ENCODE results near the gene PROCA1. TPM values are rescaled to one million over a fixed set of nuclear protein-coding genes. Genes with fewer than 3 reads are reported as not detected.

The PROCA1 gene
- total and polyA plus RNA-seq, 2 of the 8 experiments (the other 6 are each of a cell fraction or from before 2014, with no cell fraction given): 21.2 to 26.3 TPM

DNA sequence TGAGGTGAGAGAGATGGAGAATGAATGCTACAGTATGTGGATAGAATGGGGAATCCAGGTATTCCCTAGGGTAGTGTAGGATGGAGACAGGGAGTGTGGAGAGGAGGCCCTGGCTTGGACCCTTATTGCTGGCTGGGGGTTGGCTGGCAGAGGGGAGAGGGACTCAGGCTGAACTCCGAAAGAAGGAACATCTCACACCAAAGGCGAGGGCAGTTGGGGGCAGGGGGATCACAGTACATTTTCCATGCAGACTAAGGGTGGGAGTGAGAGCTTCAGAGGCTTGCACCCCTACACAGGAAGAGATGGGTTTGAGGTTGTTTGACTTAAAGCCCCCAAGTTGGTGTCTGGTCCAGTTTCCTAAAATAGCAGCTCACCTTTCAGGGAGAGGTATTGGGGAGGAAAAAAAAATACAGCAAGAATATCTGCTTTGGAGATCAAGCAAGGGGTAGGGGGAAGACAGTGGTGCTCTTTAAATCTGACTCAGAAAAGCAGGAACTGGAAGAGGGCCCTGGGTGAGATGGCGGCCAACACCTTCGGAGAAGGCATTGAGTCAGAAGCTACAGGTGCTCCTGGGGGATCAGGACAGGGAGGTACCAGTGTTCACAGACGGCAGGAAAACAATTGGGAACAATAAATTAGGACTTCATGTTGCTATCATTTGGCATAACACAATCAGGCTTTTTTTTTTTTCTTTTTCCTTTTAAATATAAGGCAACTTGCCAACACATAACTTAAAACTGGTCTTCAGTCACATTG lies 44.5 kb upstream of the PROCA1 start (continued):
- TF ChIP-seq, protein P1, sequence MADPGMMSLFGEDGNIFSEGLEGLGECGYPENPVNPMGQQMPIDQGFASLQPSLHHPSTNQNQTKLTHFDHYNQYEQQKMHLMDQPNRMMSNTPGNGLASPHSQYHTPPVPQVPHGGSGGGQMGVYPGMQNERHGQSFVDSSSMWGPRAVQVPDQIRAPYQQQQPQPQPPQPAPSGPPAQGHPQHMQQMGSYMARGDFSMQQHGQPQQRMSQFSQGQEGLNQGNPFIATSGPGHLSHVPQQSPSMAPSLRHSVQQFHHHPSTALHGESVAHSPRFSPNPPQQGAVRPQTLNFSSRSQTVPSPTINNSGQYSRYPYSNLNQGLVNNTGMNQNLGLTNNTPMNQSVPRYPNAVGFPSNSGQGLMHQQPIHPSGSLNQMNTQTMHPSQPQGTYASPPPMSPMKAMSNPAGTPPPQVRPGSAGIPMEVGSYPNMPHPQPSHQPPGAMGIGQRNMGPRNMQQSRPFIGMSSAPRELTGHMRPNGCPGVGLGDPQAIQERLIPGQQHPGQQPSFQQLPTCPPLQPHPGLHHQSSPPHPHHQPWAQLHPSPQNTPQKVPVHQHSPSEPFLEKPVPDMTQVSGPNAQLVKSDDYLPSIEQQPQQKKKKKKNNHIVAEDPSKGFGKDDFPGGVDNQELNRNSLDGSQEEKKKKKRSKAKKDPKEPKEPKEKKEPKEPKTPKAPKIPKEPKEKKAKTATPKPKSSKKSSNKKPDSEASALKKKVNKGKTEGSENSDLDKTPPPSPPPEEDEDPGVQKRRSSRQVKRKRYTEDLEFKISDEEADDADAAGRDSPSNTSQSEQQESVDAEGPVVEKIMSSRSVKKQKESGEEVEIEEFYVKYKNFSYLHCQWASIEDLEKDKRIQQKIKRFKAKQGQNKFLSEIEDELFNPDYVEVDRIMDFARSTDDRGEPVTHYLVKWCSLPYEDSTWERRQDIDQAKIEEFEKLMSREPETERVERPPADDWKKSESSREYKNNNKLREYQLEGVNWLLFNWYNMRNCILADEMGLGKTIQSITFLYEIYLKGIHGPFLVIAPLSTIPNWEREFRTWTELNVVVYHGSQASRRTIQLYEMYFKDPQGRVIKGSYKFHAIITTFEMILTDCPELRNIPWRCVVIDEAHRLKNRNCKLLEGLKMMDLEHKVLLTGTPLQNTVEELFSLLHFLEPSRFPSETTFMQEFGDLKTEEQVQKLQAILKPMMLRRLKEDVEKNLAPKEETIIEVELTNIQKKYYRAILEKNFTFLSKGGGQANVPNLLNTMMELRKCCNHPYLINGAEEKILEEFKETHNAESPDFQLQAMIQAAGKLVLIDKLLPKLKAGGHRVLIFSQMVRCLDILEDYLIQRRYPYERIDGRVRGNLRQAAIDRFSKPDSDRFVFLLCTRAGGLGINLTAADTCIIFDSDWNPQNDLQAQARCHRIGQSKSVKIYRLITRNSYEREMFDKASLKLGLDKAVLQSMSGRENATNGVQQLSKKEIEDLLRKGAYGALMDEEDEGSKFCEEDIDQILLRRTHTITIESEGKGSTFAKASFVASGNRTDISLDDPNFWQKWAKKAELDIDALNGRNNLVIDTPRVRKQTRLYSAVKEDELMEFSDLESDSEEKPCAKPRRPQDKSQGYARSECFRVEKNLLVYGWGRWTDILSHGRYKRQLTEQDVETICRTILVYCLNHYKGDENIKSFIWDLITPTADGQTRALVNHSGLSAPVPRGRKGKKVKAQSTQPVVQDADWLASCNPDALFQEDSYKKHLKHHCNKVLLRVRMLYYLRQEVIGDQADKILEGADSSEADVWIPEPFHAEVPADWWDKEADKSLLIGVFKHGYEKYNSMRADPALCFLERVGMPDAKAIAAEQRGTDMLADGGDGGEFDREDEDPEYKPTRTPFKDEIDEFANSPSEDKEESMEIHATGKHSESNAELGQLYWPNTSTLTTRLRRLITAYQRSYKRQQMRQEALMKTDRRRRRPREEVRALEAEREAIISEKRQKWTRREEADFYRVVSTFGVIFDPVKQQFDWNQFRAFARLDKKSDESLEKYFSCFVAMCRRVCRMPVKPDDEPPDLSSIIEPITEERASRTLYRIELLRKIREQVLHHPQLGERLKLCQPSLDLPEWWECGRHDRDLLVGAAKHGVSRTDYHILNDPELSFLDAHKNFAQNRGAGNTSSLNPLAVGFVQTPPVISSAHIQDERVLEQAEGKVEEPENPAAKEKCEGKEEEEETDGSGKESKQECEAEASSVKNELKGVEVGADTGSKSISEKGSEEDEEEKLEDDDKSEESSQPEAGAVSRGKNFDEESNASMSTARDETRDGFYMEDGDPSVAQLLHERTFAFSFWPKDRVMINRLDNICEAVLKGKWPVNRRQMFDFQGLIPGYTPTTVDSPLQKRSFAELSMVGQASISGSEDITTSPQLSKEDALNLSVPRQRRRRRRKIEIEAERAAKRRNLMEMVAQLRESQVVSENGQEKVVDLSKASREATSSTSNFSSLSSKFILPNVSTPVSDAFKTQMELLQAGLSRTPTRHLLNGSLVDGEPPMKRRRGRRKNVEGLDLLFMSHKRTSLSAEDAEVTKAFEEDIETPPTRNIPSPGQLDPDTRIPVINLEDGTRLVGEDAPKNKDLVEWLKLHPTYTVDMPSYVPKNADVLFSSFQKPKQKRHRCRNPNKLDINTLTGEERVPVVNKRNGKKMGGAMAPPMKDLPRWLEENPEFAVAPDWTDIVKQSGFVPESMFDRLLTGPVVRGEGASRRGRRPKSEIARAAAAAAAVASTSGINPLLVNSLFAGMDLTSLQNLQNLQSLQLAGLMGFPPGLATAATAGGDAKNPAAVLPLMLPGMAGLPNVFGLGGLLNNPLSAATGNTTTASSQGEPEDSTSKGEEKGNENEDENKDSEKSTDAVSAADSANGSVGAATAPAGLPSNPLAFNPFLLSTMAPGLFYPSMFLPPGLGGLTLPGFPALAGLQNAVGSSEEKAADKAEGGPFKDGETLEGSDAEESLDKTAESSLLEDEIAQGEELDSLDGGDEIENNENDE (IDR thresholded peaks at IDR 0.05; ENCODE audit: insufficient replicate concordance, low read length): no peak
- TF ChIP-seq CHD2 (IDR thresholded peaks at IDR 0.05; ENCODE audit: low read length) (no peak), POLR2AphosphoS5 (IDR thresholded peaks at IDR 0.05; ENCODE audit: low read depth, low read length) (peak; percentile 48; the same call in 1 of the 2 replicates)
